ENCODE results near the gene SCIN. TPM values are rescaled to one million over a fixed set of nuclear protein-coding genes. Genes with fewer than 3 reads are reported as not detected.

The SCIN gene
- total and polyA plus RNA-seq, 2 of the 8 experiments (the other 6 are each of a cell fraction or from before 2014, with no cell fraction given), result 0.47 to 1.9 TPM

DNA sequence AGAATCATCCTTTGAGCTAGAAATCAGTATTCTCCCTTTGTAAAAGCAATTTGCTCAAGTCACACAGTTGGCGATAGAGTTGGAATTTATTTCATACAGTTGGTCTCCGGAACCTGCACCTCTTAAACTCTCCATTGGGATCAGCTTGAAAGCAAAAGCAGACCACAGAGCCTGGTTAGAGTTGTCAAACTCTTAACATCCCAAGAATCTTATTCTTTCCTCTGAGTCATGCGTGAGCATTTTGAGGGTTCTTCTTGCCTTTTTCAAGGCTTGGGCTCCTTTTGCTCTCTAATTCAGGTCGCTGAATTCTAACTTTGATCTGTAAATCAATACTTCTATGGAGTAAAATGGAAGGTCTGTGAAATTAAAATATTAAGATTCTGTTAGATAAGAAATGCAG lies 19.6 kb upstream of the SCIN start:
- Histone ChIP-seq H4K91ac (replicated peaks; ENCODE audit: insufficient read length, low read length) (no peak overlapping the region), H2BK20ac (ENCODE audit: low read length) (no peak overlapping the region), H3K27ac (ENCODE audit: low read depth, low read length) (no peak overlapping the region), H3K56ac (replicated peaks; ENCODE audit: insufficient read length, low read depth, low read length) (no peak overlapping the region), H3K79me1 (ENCODE audit: low read depth, low read length) (no peaks in the 10 kb centered on the region), H3K9me3 (ENCODE audit: insufficient read depth in 2 of 2, low read depth in 1 of 2, low read length in 1 of 2) (0 out of 4 replicates have a peak, but pooled peaks cover 0 to 5% of the 10 kb centered on the region in 2 experiments), H3K14ac (ENCODE audit: insufficient read length) (no peak overlapping the region), H2BK5ac (ENCODE audit: low read depth, low read length) (no peak overlapping the region), H3K4ac (replicated peaks; ENCODE audit: insufficient read length, low read depth, low read length) (no peak overlapping the region), H3K4me2 (ENCODE audit: insufficient read depth in 1 of 2, low read depth in 2 of 2, low read length in 2 of 2) (no peak overlapping the region), H3K79me2 (ENCODE audit: control insufficient read depth in 1 of 2, insufficient read depth in 2 of 2, low read length in 2 of 2) (no peaks in the 10 kb centered on the region), H2BK15ac (ENCODE audit: low read length) (no peak overlapping the region), H4K20me1 (replicated peaks in 1 of 2; ENCODE audit: control insufficient read depth in 1 of 2, insufficient read depth in 2 of 2, low read length in 2 of 2) (no peaks in the 10 kb centered on the region), H3K18ac (ENCODE audit: extremely low read depth, low read length) (no peak overlapping the region), H3K23ac (ENCODE audit: insufficient read length) (no peak overlapping the region), H4K5ac (ENCODE audit: insufficient read length, low read depth, low read length) (no peak overlapping the region), H4K8ac (ENCODE audit: extremely low read depth, insufficient read depth, low read length) (no peak overlapping the region), H3K27me3 (replicated peaks in 1 of 4; ENCODE audit: control insufficient read depth in 3 of 4, extremely low read depth in 1 of 4, insufficient read depth in 3 of 4, low read length in 3 of 4) (no peaks in the 10 kb centered on the region), H3K36me3 (ENCODE audit: control insufficient read depth in 2 of 4, insufficient read depth in 4 of 4, low read length in 3 of 4) (no peaks in the 10 kb centered on the region), H3K23me2 (ENCODE audit: low read depth, low read length) (no peaks in the 10 kb centered on the region), H2AFZ (ENCODE audit: low read length) (no peak overlapping the region), H3K4me3 (ENCODE audit: extremely low read depth in 1 of 4, insufficient read depth in 2 of 4, low read depth in 3 of 4, low read length in 4 of 4) (no peak overlapping the region), H2BK120ac (replicated peaks; ENCODE audit: low read depth, low read length) (no peak overlapping the region), H2AK5ac (ENCODE audit: low read depth, low read length) (no peak overlapping the region), H3K9ac (replicated peaks in 1 of 4; ENCODE audit: extremely low read depth in 1 of 4, low read depth in 3 of 4, low read length in 3 of 4) (no peak overlapping the region), H3K4me1 (replicated peaks in 1 of 4; ENCODE audit: control insufficient read depth in 3 of 4, insufficient read depth in 4 of 4, low read length in 3 of 4) (no peaks in the 10 kb centered on the region), H2BK12ac (ENCODE audit: low read depth, low read length) (no peak overlapping the region)
- CTCF ChIA-PET (ENCODE audit: partially characterized antibody), result no interaction called here
- POLR2A ChIA-PET (ENCODE audit: partially characterized antibody), result no interaction called here
- FAIRE-seq (no peak), DNase-seq (ENCODE audit: low read depth in 1 of 2, low spot score in 2 of 2) (no peak)
- 90% methylated on average over 4 of the region's 4 CpGs; no CpG with 5 or more reads in 1 of the 2 experiments for WGBS, 2 experiments (ENCODE audit: extremely low coverage in 1 of 2, insufficient coverage in 1 of 2, insufficient read length in 1 of 2, insufficient replicate concordance in 2 of 2, low coverage in 1 of 2, low lambda C conversion rate in 2 of 2, missing lambda C conversion rate in 1 of 2)
- TF ChIP-seq SAP30 (IDR thresholded peaks at IDR 0.05; ENCODE audit: insufficient read depth, insufficient replicate concordance, low read length) (no peak), CTCF (IDR thresholded peaks at IDR 0.05; ENCODE audit: control extremely low read depth in 1 of 3, insufficient read depth in 1 of 3, low read depth in 1 of 3, low read length in 3 of 3) (no peak), JUN (IDR thresholded peaks at IDR 0.05; ENCODE audit: low read depth, low read length) (no peak), TAF7 (optimal IDR thresholded peaks at IDR 0.05; ENCODE audit: borderline replicate concordance, low read depth, low read length) (no peak), EGR1 (IDR thresholded peaks at IDR 0.05; ENCODE audit: borderline replicate concordance, low read depth, low read length) (no peak), PHF8 (conservative IDR thresholded peaks at IDR 0.05; ENCODE audit: low read depth, low read length) (no peak), SUZ12 (IDR thresholded peaks at IDR 0.05; ENCODE audit: low read length) (no peak), GTF2F1 (IDR thresholded peaks at IDR 0.05; ENCODE audit: borderline replicate concordance, low read depth, low read length) (no peak), CTBP2 (IDR thresholded peaks at IDR 0.05; ENCODE audit: borderline replicate concordance, insufficient read depth, insufficient read length, low read length) (no peak), SIN3A (conservative IDR thresholded peaks at IDR 0.05 in 1 of 2, IDR thresholded peaks at IDR 0.05 in 1 of 2; ENCODE audit: low read depth in 1 of 2, low read length in 2 of 2) (no peak), ASH2L (IDR thresholded peaks at IDR 0.05; ENCODE audit: low read length) (no peak)
